Spleen (tissue), 11 donors: ENCODE results near the gene MYT1. TPM values are rescaled to one million over a fixed set of nuclear protein-coding genes. Genes with fewer than 3 reads are reported as not detected.

Source experiments
- DNase-seq: peaks from one replicate; pipeline ENCODE4 v3.0.0-alpha.2; 2020
- H3K27ac ChIP-seq, 8 donors: fragments of 200-600 bp; sonication (generic) in 7 of 8; 1 replicate in 4 of 8; 2 replicates in 4 of 8; pipeline versions ENCODE4 v1.5.0 to v1.8.0; 2016 to 2021; ENCODE audit warnings: inconsistent platforms in 4 of 8, mild to moderate bottlenecking in 4 of 8, moderate library complexity in 1 of 8
- H3K27me3 ChIP-seq, 7 donors: fragments of 200-600 bp; sonication (generic) in 6 of 7; replicated peaks in 1 of 7; 1 replicate in 4 of 7; 2 replicates in 3 of 7; pipeline versions ENCODE4 v1.5.0 to v1.8.0; 2016 to 2021; ENCODE audit warnings: inconsistent platforms in 3 of 7, mild to moderate bottlenecking in 1 of 7
- H3K36me3 ChIP-seq, 6 donors: fragments of 200-600 bp; sonication (generic) in 5 of 6; 1 replicate in 4 of 6; 2 replicates in 2 of 6; pipeline versions ENCODE4 v1.5.0 to v1.8.0; 2016 to 2021; ENCODE audit warnings: inconsistent platforms in 2 of 6
- H3K4me1 ChIP-seq, 6 donors: fragments of 200-600 bp; sonication (generic) in 5 of 6; 1 replicate in 3 of 6; 2 replicates in 3 of 6; pipeline versions ENCODE4 v1.5.0 to v1.8.0; 2016 to 2021; ENCODE audit warnings: inconsistent platforms in 3 of 6
- H3K4me3 ChIP-seq, 8 donors: fragments of 200-600 bp; sonication (generic) in 7 of 8; 1 replicate in 4 of 8; 2 replicates in 4 of 8; pipeline versions ENCODE4 v1.5.0 to v1.8.0; 2016 to 2021; ENCODE audit warnings: inconsistent platforms in 4 of 8, mild to moderate bottlenecking in 4 of 8, moderate library complexity in 2 of 8
- H3K9me3 ChIP-seq, 8 donors: fragments of 200-600 bp; sonication (generic) in 7 of 8; 1 replicate in 4 of 8; 2 replicates in 4 of 8; pipeline versions ENCODE4 v1.5.0 to v1.8.0; 2016 to 2021; ENCODE audit warnings: inconsistent platforms in 4 of 8
- CTCF ChIP-seq, 11 experiments: fragments of 200-600 bp in 7 of 11; fragments of 450-650 bp in 4 of 11; sonication (generic) in 4 of 11; IDR thresholded peaks in 8 of 11; conservative IDR thresholded peaks in 3 of 11; 1 replicate in 7 of 11; 2 replicates in 4 of 11; pipeline versions ENCODE4 v1.4.0 to v1.8.0; 2016 to 2021; ENCODE audit warnings: antibody characterized with exemption in 11 of 11, inconsistent platforms in 4 of 11, mild to moderate bottlenecking in 1 of 11
- POLR2A ChIP-seq, 3 donors: fragments of 450-650 bp; IDR thresholded peaks; one replicate each; pipeline ENCODE4 v1.5.1; 2017; ENCODE audit warnings: antibody characterized with exemption in 3 of 3, mild to moderate bottlenecking in 1 of 3
- POLR2AphosphoS5 ChIP-seq, 3 donors: sonication (generic); formaldehyde crosslinking; IDR thresholded peaks; one replicate each; pipeline ENCODE4 v1.5.1; 2017; ENCODE audit warnings: antibody characterized with exemption in 3 of 3
- WGBS, 5 donors: extraction: QIAGEN DNeasy Blood & Tissue Kit in 3 of 5; methylation state at CpG; one replicate each; pipeline versions ENCODE4 v1.1.5 to v1.1.7; 2013 to 2018; 5-methylcytosine and 5-hydroxymethylcytosine counted together
- intact Hi-C: fragments of 100-400 bp; cut with DNase I; formaldehyde crosslinking; loops from one replicate; pipeline ENCODE4 v1.15.0; 2023; ENCODE audit warnings: low total_unique reads
- polyA plus RNA-seq, 3 donors: library from polyadenylated mRNA; stranded (reverse); fragments of 200-250 nt; gene quantifications; one replicate each; pipeline ENCODE4 v1.2.1, GENCODE V29; 2013
- total RNA-seq, 7 donors: library from RNA; depleted of rRNA in 3 of 7; stranded (reverse); fragments of >200 nt in 3 of 7; fragmentation: NEBNext Ultra II Directional in 4 of 7; extraction: Animal tissue kit (Norgen Biotek cat#: 25700) in 4 of 7; gene quantifications; one replicate each; pipeline versions ENCODE4 v1.1.0 to v1.2.1, GENCODE V29; 2016 to 2021
- donor health status: healthy with polysubstance abuse.
- donor health status: DM: no; HTN: no; CAD: no; lungs with moderate emphysema.
- donor health status: DM: no; HTN: no; CAD: no.
- donor health status: Bipolar disorder and iron deficiency.
- donor health status: healthy.
- donor health status: DM: no; HTN: no; CAD: no.
- donor health status: DM: yes; HTN: yes; CAD: no.

MYT1 gene
- total and polyA plus RNA-seq, 10 donors, result 0.08 to 2.2 (median 0.60) TPM; not detected in 3

- TF ChIP-seq CTCF (IDR thresholded peaks at IDR 0.05 in 8 of 11, conservative IDR thresholded peaks at IDR 0.05 in 3 of 11), result no peak
- TF ChIP-seq POLR2A (IDR thresholded peaks at IDR 0.05), result no peak
- no peak for TF ChIP-seq POLR2AphosphoS5 (IDR thresholded peaks at IDR 0.05)
- H3K27ac ChIP-seq, result no peak overlapping the region
- intact Hi-C loops, result no loop called here
Observed at GRCh38 chr20:64168381-64169090, 4.3 kb downstream of the MYT1 start.

GRCh38 chr20:64169091-64169560 lies 4.9 kb downstream of the MYT1 start:
- Histone ChIP-seq H3K27me3 (peaks cover 0 to 75% (median 27%) of the 10 kb centered on the region in 7 donors), H3K4me1 (no peaks in the 10 kb centered on the region), H3K4me3 (no peak overlapping the region), H3K9me3 (no peaks in the 10 kb centered on the region), H3K27ac (no peak overlapping the region), H3K36me3 (no peaks in the 10 kb centered on the region)
- WGBS, 5 donors, result 73 to 92% (median 88%) methylated on average over 10 of the region's 10 CpGs
- TF ChIP-seq POLR2A (IDR thresholded peaks at IDR 0.05), result no peak
- DNase-seq, result no peak
- intact Hi-C loops, result no loop called here

More at GRCh38 chr20:64168381-64169090, 4.3 kb downstream of the MYT1 start:
- H3K4me1 ChIP-seq, result no peaks in the 10 kb centered on the region
- no peak overlapping the region for H3K4me3 ChIP-seq
- peaks cover 0 to 81% (median 31%) of the 10 kb centered on the region in 7 donors for H3K27me3 ChIP-seq
- no peak for DNase-seq
- no peaks in the 10 kb centered on the region for H3K36me3 ChIP-seq
- WGBS, 5 donors, result 58 to 71% (median 67%) methylated on average over 11 to 12 of the region's 12 CpGs
- no peaks in the 10 kb centered on the region for H3K9me3 ChIP-seq

GRCh38 chr20:64171211-64171610 lies 7.0 kb downstream of the MYT1 start:
- Histone ChIP-seq H3K9me3 (no peaks in the 10 kb centered on the region), H3K4me1 (no peaks in the 10 kb centered on the region), H3K4me3 (no peak overlapping the region), H3K36me3 (no peaks in the 10 kb centered on the region), H3K27me3 (peaks cover 0 to 54% (median 21%) of the 10 kb centered on the region in 7 donors), H3K27ac (no peak overlapping the region)
- no peak for TF ChIP-seq POLR2AphosphoS5 (IDR thresholded peaks at IDR 0.05)
- no peak for TF ChIP-seq CTCF (IDR thresholded peaks at IDR 0.05 in 8 of 11, conservative IDR thresholded peaks at IDR 0.05 in 3 of 11)
- no peak for TF ChIP-seq POLR2A (IDR thresholded peaks at IDR 0.05)
- intact Hi-C loops, result no loop called here
- DNase-seq, result no peak
- WGBS, 5 donors, result 77 to 90% (median 87%) methylated on average over 8 of the region's 8 CpGs

GRCh38 chr20:64173116-64173515 lies 8.9 kb downstream of the MYT1 start:
- DNase-seq, result no peak
- WGBS, 5 donors, result 63 to 94% (median 77%) methylated on average over 2 to 4 of the region's 4 CpGs
- no peaks in the 10 kb centered on the region for H3K9me3 ChIP-seq
- H3K36me3 ChIP-seq, result no peaks in the 10 kb centered on the region
- intact Hi-C loops, result no loop called here
- peaks cover 0 to 53% (median 12%) of the 10 kb centered on the region in 7 donors for H3K27me3 ChIP-seq
- H3K4me3 ChIP-seq, result no peak overlapping the region
- no peaks in the 10 kb centered on the region for H3K4me1 ChIP-seq
- no peak overlapping the region for H3K27ac ChIP-seq
- TF ChIP-seq POLR2A (IDR thresholded peaks at IDR 0.05), result no peak
- TF ChIP-seq POLR2AphosphoS5 (IDR thresholded peaks at IDR 0.05), result no peak
- TF ChIP-seq CTCF (IDR thresholded peaks at IDR 0.05 in 8 of 11, conservative IDR thresholded peaks at IDR 0.05 in 3 of 11), result no peak
